Osteoblast (primary cell): ENCODE data around the gene GPR108. TPM values are rescaled to one million over a fixed set of nuclear protein-coding genes. Genes with fewer than 3 reads are reported as not detected.

Source experiments
- DNase-seq: peaks from one replicate; pipeline ENCODE4 v3.0.0; 2011; ENCODE audit warnings: low spot score, mixed read lengths; ENCODE audit not compliant: insufficient read length; ENCODE audit errors: missing footprints
- H2AFZ ChIP-seq: 2 replicates; pipeline ENCODE4 v1.6.0; 2011; ENCODE audit warnings: mild to moderate bottlenecking, low read length
- H3K27ac ChIP-seq: 2 replicates; pipeline ENCODE4 v1.5.1; 2011; ENCODE audit warnings: mild to moderate bottlenecking, low read depth, low read length, moderate library complexity
- H3K27me3 ChIP-seq: 2 replicates; pipeline ENCODE4 v1.6.0; 2012; ENCODE audit warnings: mild to moderate bottlenecking, control low read depth, inconsistent platforms, low read length, moderate library complexity; ENCODE audit not compliant: insufficient read depth
- H3K36me3 ChIP-seq: 2 replicates; pipeline ENCODE4 v1.5.1; 2011; ENCODE audit warnings: mild to moderate bottlenecking, low read length, control low read depth, moderate library complexity; ENCODE audit not compliant: insufficient read depth
- H3K4me1 ChIP-seq: 2 replicates; pipeline ENCODE4 v1.5.1; 2011; ENCODE audit warnings: mild to moderate bottlenecking, low read length, control low read depth, moderate library complexity; ENCODE audit not compliant: insufficient read depth
- H3K4me2 ChIP-seq: 2 replicates; pipeline ENCODE4 v1.6.0; 2011; ENCODE audit warnings: mild to moderate bottlenecking, low read length; ENCODE audit not compliant: insufficient read depth
- H3K4me3 ChIP-seq: fragments of 200-600 bp; sonication (generic); 3 replicates; pipeline ENCODE4 v1.5.1; 2012; ENCODE audit warnings: mild to moderate bottlenecking, low read length, inconsistent platforms; ENCODE audit not compliant: insufficient read depth
- H3K79me2 ChIP-seq: 2 replicates; pipeline ENCODE4 v1.6.0; 2012; ENCODE audit warnings: mild to moderate bottlenecking, low read length, control low read depth, inconsistent platforms; ENCODE audit not compliant: insufficient read depth
- H3K9me3 ChIP-seq: 2 replicates; pipeline ENCODE4 v1.5.1; 2011; ENCODE audit warnings: low read depth, low read length, control low read depth
- H4K20me1 ChIP-seq: 2 replicates; pipeline ENCODE4 v1.6.0; 2012; ENCODE audit warnings: mild to moderate bottlenecking, low read length, control low read depth; ENCODE audit not compliant: insufficient read depth
- CTCF ChIP-seq: IDR thresholded peaks from 2 replicates; pipeline ENCODE4 v1.5.1; 2011; ENCODE audit warnings: mild to moderate bottlenecking, low read depth, low read length, moderate library complexity; ENCODE audit errors: extremely low read depth
- total RNA-seq: library from RNA; depleted of rRNA; stranded (reverse); fragments of >200 nt; gene quantifications from 2 replicates; pipeline ENCODE4 v1.2.3, GENCODE V29; 2012

GPR108 gene
- total RNA-seq, 1 donor, result 42.3 TPM

- DNase-seq, result peak; percentile 81
- Histone ChIP-seq H3K27ac (no peak overlapping the region), H3K9me3 (no peaks in the 10 kb centered on the region)
These were observed 29.7 kb downstream of the GPR108 start for GRCh38 chr19:6707658-6708018.

GRCh38 chr19:6707011-6707657 is 30.2 kb downstream of the GPR108 start:
- Histone ChIP-seq H3K36me3 (no peaks in the 10 kb centered on the region), H3K27me3 (peaks cover 18% of the 10 kb centered on the region), H3K79me2 (no peaks in the 10 kb centered on the region), H3K27ac (no peak overlapping the region), H4K20me1 (no peaks in the 10 kb centered on the region), H3K9me3 (no peaks in the 10 kb centered on the region), H3K4me2 (no peak overlapping the region), H2AFZ (no peak overlapping the region), H3K4me1 (no peaks in the 10 kb centered on the region), H3K4me3 (no peak overlapping the region)
- DNase-seq, result peak; percentile 78
- no peak for TF ChIP-seq CTCF

More at GRCh38 chr19:6707658-6708018, 29.7 kb downstream of the GPR108 start:
- no peaks in the 10 kb centered on the region for H4K20me1 ChIP-seq
- no peak for TF ChIP-seq CTCF
- no peak overlapping the region for H2AFZ ChIP-seq
- no peaks in the 10 kb centered on the region for H3K79me2 ChIP-seq
- H3K36me3 ChIP-seq, result no peaks in the 10 kb centered on the region
- H3K27me3 ChIP-seq, result peaks cover 18% of the 10 kb centered on the region
- H3K4me1 ChIP-seq, result no peaks in the 10 kb centered on the region
- H3K4me3 ChIP-seq, result no peak overlapping the region
- no peak overlapping the region for H3K4me2 ChIP-seq

GRCh38 chr19:6706633-6706958 is 30.8 kb downstream of the GPR108 start:
- no peak overlapping the region for H3K4me2 ChIP-seq
- DNase-seq, result peak; percentile 66
- no peaks in the 10 kb centered on the region for H3K79me2 ChIP-seq
- H3K27me3 ChIP-seq, result peaks cover 15% of the 10 kb centered on the region
- no peak overlapping the region for H3K4me3 ChIP-seq
- no peaks in the 10 kb centered on the region for H3K4me1 ChIP-seq
- no peak overlapping the region for H2AFZ ChIP-seq
- H3K36me3 ChIP-seq, result no peaks in the 10 kb centered on the region
- H3K9me3 ChIP-seq, result no peaks in the 10 kb centered on the region
- H3K27ac ChIP-seq, result no peak overlapping the region
- TF ChIP-seq CTCF, result no peak
- H4K20me1 ChIP-seq, result no peaks in the 10 kb centered on the region

- Histone ChIP-seq H3K36me3 (no peaks in the 10 kb centered on the region), H3K4me3 (no peak overlapping the region), H3K4me2 (no peak overlapping the region), H3K9me3 (no peaks in the 10 kb centered on the region), H3K4me1 (no peaks in the 10 kb centered on the region), H3K27me3 (peaks cover 11% of the 10 kb centered on the region), H2AFZ (no peak overlapping the region), H3K79me2 (no peaks in the 10 kb centered on the region), H3K27ac (no peak overlapping the region), H4K20me1 (no peaks in the 10 kb centered on the region)
- peak; percentile 62 for DNase-seq
- TF ChIP-seq CTCF, result no peak
These were observed 31.3 kb downstream of the GPR108 start for GRCh38 chr19:6705931-6706632.
